Kidney tubule cell (primary cell): ENCODE measurements around the gene NPNT.

Experiments
- DNase-seq: peaks from one replicate; pipeline ENCODE4 v3.0.0-alpha.2; 2018; ENCODE audit warnings: low spot score

The NPNT gene

GRCh38 chr4:105917171-105917685 lies 22.0 kb downstream of the NPNT start:
- no peak for DNase-seq

GRCh38 chr4:105921301-105921700 lies 26.0 kb downstream of the NPNT start:
- no peak for DNase-seq

- peak; percentile 35 for DNase-seq
These were observed 28.4 kb downstream of the NPNT start for GRCh38 chr4:105923497-105924238.

GRCh38 chr4:105924341-105924740 lies 29.1 kb downstream of the NPNT start:
- no peak for DNase-seq

- no peak for DNase-seq
These were observed 35.4 kb downstream of the NPNT start for GRCh38 chr4:105930698-105931097.

- DNase-seq: no peak
These were observed 37.8 kb downstream of the NPNT start for GRCh38 chr4:105933083-105933482.

GRCh38 chr4:105934386-105934785 lies 39.1 kb downstream of the NPNT start:
- DNase-seq: no peak

- peak; percentile 20 for DNase-seq
These were observed 41.6 kb downstream of the NPNT start for GRCh38 chr4:105936901-105937300.

GRCh38 chr4:105937759-105938158 lies 42.5 kb downstream of the NPNT start:
- DNase-seq: no peak

GRCh38 chr4:105943234-105943633 lies 48.0 kb downstream of the NPNT start:
- DNase-seq: no peak

GRCh38 chr4:105944540-105944939 lies 49.3 kb downstream of the NPNT start:
- no peak for DNase-seq

- no peak for DNase-seq
These were observed 51.5 kb downstream of the NPNT start for GRCh38 chr4:105946771-105947170.

GRCh38 chr4:105950701-105951100 lies 55.4 kb downstream of the NPNT start:
- DNase-seq: no peak

GRCh38 chr4:105951198-105951597 lies 55.9 kb downstream of the NPNT start:
- DNase-seq: peak; percentile 2

- no peak for DNase-seq
These were observed 57.3 kb downstream of the NPNT start for GRCh38 chr4:105952591-105952990.

GRCh38 chr4:105956569-105956968 lies 61.3 kb downstream of the NPNT start:
- no peak for DNase-seq

- no peak for DNase-seq
These were observed 62.4 kb downstream of the NPNT start for GRCh38 chr4:105957680-105958079.

GRCh38 chr4:105963461-105964400 lies 68.5 kb downstream of the NPNT start:
- DNase-seq: peak; percentile 85

- DNase-seq: peak; percentile 89
These were observed 70.0 kb downstream of the NPNT start for GRCh38 chr4:105965183-105965800.

GRCh38 chr4:105966051-105966450 lies 70.8 kb downstream of the NPNT start:
- DNase-seq: peak; percentile 72

- DNase-seq: peak; percentile 39
These were observed 71.9 kb downstream of the NPNT start for GRCh38 chr4:105967058-105967658.

- no peak for DNase-seq
These were observed 74.3 kb downstream of the NPNT start for GRCh38 chr4:105969575-105969974.
